Stomach (tissue), 9 donors: ENCODE results near the gene PRRC2C. TPM values are rescaled to one million over a fixed set of nuclear protein-coding genes. Genes with fewer than 3 reads are reported as not detected.

Experiments used
- DNase-seq, 2 donors: peaks; one replicate each; pipeline versions ENCODE4 v3.0.0 to v3.0.0-alpha.2; 2013 to 2019
- H3K27ac ChIP-seq, 5 donors: fragments of 200-600 bp in 4 of 5; sonication (generic) in 4 of 5; one replicate each; pipeline ENCODE4 v1.5.1; 2013 to 2019; ENCODE audit warnings: mild to moderate bottlenecking in 1 of 5, moderate library complexity in 1 of 5
- H3K27me3 ChIP-seq, 3 donors: fragments of 200-600 bp; sonication (generic); one replicate each; pipeline ENCODE4 v1.5.1; 2017 to 2019; ENCODE audit warnings: mixed run types in 1 of 3
- H3K36me3 ChIP-seq, 4 donors: fragments of 200-600 bp; sonication (generic); 1 replicate in 3 of 4; 2 replicates in 1 of 4; pipeline ENCODE4 v1.5.1; 2016 to 2019
- H3K4me1 ChIP-seq, 4 donors: fragments of 200-600 bp; sonication (generic); one replicate each; pipeline ENCODE4 v1.5.1; 2016 to 2019
- H3K4me3 ChIP-seq, 4 donors: fragments of 200-600 bp; sonication (generic) in 3 of 4; one replicate each; pipeline ENCODE4 v1.5.1; 2016 to 2019; ENCODE audit warnings: mild to moderate bottlenecking in 1 of 4
- H3K9me3 ChIP-seq, 4 donors: fragments of 200-600 bp; sonication (generic); one replicate each; pipeline ENCODE4 v1.5.1; 2016 to 2019
- CTCF ChIP-seq, 7 experiments: fragments of 450-650 bp in 4 of 7; fragments of 200-600 bp in 3 of 7; sonication (generic) in 3 of 7; IDR thresholded peaks; one replicate each; pipeline ENCODE4 v1.5.1; 2016 to 2019; ENCODE audit warnings: antibody characterized with exemption in 7 of 7, control low read depth in 2 of 7, mild to moderate bottlenecking in 1 of 7
- EP300 ChIP-seq: sonication (generic); formaldehyde crosslinking; IDR thresholded peaks from one replicate; pipeline ENCODE4 v1.6.1; 2017; ENCODE audit warnings: antibody characterized with exemption
- POLR2A ChIP-seq, 4 donors: fragments of 450-650 bp; IDR thresholded peaks; one replicate each; pipeline ENCODE4 v1.6.1; 2016; ENCODE audit warnings: antibody characterized with exemption in 4 of 4, control low read depth in 2 of 4, mild to moderate bottlenecking in 1 of 4, moderate library complexity in 1 of 4
- POLR2AphosphoS5 ChIP-seq, 3 donors: sonication (generic); formaldehyde crosslinking; IDR thresholded peaks; one replicate each; pipeline ENCODE4 v1.6.1; 2016; ENCODE audit warnings: antibody characterized with exemption in 3 of 3
- WGBS, 5 donors: extraction: QIAGEN DNeasy Blood & Tissue Kit in 3 of 5; methylation state at CpG; one replicate each; pipeline versions ENCODE4 v1.1.5 to v1.1.7; 2013 to 2018; 5-methylcytosine and 5-hydroxymethylcytosine counted together
- intact Hi-C: fragments of 100-400 bp; cut with DNase I; formaldehyde crosslinking; loops from one replicate; pipeline ENCODE4 v1.15.1; 2023; ENCODE audit warnings: low total_unique reads
- polyA plus RNA-seq, 3 donors: library from polyadenylated mRNA; stranded (reverse); fragments of 200-250 nt; gene quantifications; one replicate each; pipeline ENCODE4 v1.2.3, GENCODE V29; 2013
- total RNA-seq, 5 donors: library from RNA; depleted of rRNA; stranded (reverse); fragments of >200 nt; gene quantifications; one replicate each; pipeline versions ENCODE4 v1.1.0 to v1.2.3, GENCODE V29; 2014 to 2016
- donor health status: healthy with polysubstance abuse.
- donor health status: Bipolar disorder and iron deficiency.
- donor health status: healthy.

Gene PRRC2C
- total and polyA plus RNA-seq, 8 donors, result 19.0 to 404 (median 75.8) TPM

- intact Hi-C loops, result no loop called here
- 80 to 92% (median 86%) methylated on average over 1 of the region's 1 CpG for WGBS, 5 donors
- no peak for TF ChIP-seq EP300
- TF ChIP-seq CTCF (IDR thresholded peaks at IDR 0.05), result no peak
- TF ChIP-seq POLR2A (IDR thresholded peaks at IDR 0.05), result no peak
- no peak for TF ChIP-seq POLR2AphosphoS5 (IDR thresholded peaks at IDR 0.05)
- no peak for DNase-seq
- H3K9me3 ChIP-seq, result no peaks in the 10 kb centered on the region
- H3K4me1 ChIP-seq, result no peaks in the 10 kb centered on the region
- no peaks in the 10 kb centered on the region for H3K36me3 ChIP-seq
- no peak overlapping the region for H3K4me3 ChIP-seq
- no peak overlapping the region for H3K27ac ChIP-seq
- no peaks in the 10 kb centered on the region for H3K27me3 ChIP-seq
Measured at GRCh38 chr1:171625225-171625624, 139.9 kb downstream of the PRRC2C start.

GRCh38 chr1:171627020-171627419, 141.7 kb downstream of the PRRC2C start:
- Histone ChIP-seq H3K27me3 (no peaks in the 10 kb centered on the region), H3K27ac (no peak overlapping the region), H3K4me3 (no peak overlapping the region), H3K36me3 (no peaks in the 10 kb centered on the region), H3K4me1 (no peaks in the 10 kb centered on the region), H3K9me3 (no peaks in the 10 kb centered on the region)
- TF ChIP-seq POLR2AphosphoS5 (IDR thresholded peaks at IDR 0.05) (no peak), CTCF (IDR thresholded peaks at IDR 0.05) (no peak), POLR2A (IDR thresholded peaks at IDR 0.05) (no peak), EP300 (no peak)
- DNase-seq, result no peak
- 74 to 89% (median 83%) methylated on average over 5 of the region's 5 CpGs for WGBS, 5 donors
- intact Hi-C loops, result no loop called here

GRCh38 chr1:171628225-171628624, 142.9 kb downstream of the PRRC2C start:
- intact Hi-C loops, result no loop called here
- H3K27me3 ChIP-seq, result no peaks in the 10 kb centered on the region
- H3K27ac ChIP-seq, result no peak overlapping the region
- 72 to 85% (median 78%) methylated on average over 2 of the region's 2 CpGs for WGBS, 5 donors
- no peaks in the 10 kb centered on the region for H3K4me1 ChIP-seq
- H3K36me3 ChIP-seq, result no peaks in the 10 kb centered on the region
- no peak overlapping the region for H3K4me3 ChIP-seq
- no peak for DNase-seq
- no peaks in the 10 kb centered on the region for H3K9me3 ChIP-seq
- TF ChIP-seq EP300, result no peak
- no peak for TF ChIP-seq CTCF (IDR thresholded peaks at IDR 0.05)
- TF ChIP-seq POLR2AphosphoS5 (IDR thresholded peaks at IDR 0.05), result no peak
- no peak for TF ChIP-seq POLR2A (IDR thresholded peaks at IDR 0.05)

- Histone ChIP-seq H3K4me3 (no peak overlapping the region), H3K27me3 (no peaks in the 10 kb centered on the region), H3K9me3 (no peaks in the 10 kb centered on the region), H3K4me1 (no peaks in the 10 kb centered on the region), H3K27ac (no peak overlapping the region), H3K36me3 (peaks cover 0 to 10% (median 0%) of the 10 kb centered on the region in 4 donors)
- intact Hi-C loops, result no loop called here
- TF ChIP-seq POLR2A (IDR thresholded peaks at IDR 0.05) (no peak), POLR2AphosphoS5 (IDR thresholded peaks at IDR 0.05) (no peak), CTCF (IDR thresholded peaks at IDR 0.05) (no peak), EP300 (no peak)
- whole genome bisulfite sequencing, 5 donors, result 72 to 91% (median 85%) methylated on average over 2 of the region's 2 CpGs
- DNase-seq, result no peak
Measured at GRCh38 chr1:171635661-171636060, 150.3 kb downstream of the PRRC2C start.
